Subcutaneous abdominal adipose tissue (tissue), 5 donors: ENCODE data around the gene FGB.

Source experiments
- H3K27ac ChIP-seq: one replicate; pipeline ENCODE4 v1.7.0; 2013; ENCODE audit warnings: low read depth, mild to moderate bottlenecking, inconsistent platforms, low read length, moderate library complexity
- H3K27me3 ChIP-seq, 5 donors: one replicate each; pipeline ENCODE4 v1.7.0; 2013; ENCODE audit warnings: low read length in 5 of 5, inconsistent platforms in 1 of 5; ENCODE audit not compliant: control insufficient read depth in 5 of 5, insufficient read depth in 4 of 5
- H3K36me3 ChIP-seq, 5 donors: one replicate each; pipeline ENCODE4 v1.7.0; 2013; ENCODE audit warnings: low read length in 5 of 5; ENCODE audit not compliant: control insufficient read depth in 5 of 5, insufficient read depth in 5 of 5
- H3K4me1 ChIP-seq, 5 donors: one replicate each; pipeline ENCODE4 v1.7.0; 2013; ENCODE audit warnings: low read length in 5 of 5, mild to moderate bottlenecking in 3 of 5, moderate library complexity in 1 of 5; ENCODE audit not compliant: control insufficient read depth in 5 of 5, insufficient read depth in 5 of 5
- H3K4me3 ChIP-seq, 5 donors: one replicate each; pipeline ENCODE4 v1.7.0; 2013; ENCODE audit warnings: low read length in 5 of 5, low read depth in 1 of 5
- H3K9ac ChIP-seq, 5 donors: one replicate each; pipeline ENCODE4 v1.7.0; 2013; ENCODE audit warnings: low read length in 5 of 5, mild to moderate bottlenecking in 4 of 5, moderate library complexity in 3 of 5
- H3K9me3 ChIP-seq, 5 donors: one replicate each; pipeline ENCODE4 v1.7.0; 2013; ENCODE audit warnings: low read length in 5 of 5; ENCODE audit not compliant: control insufficient read depth in 5 of 5
- donor health status: healthy.
- donor health status: healthy.
- donor health status: healthy.
- donor health status: healthy.
- donor health status: healthy.

The FGB gene

DNA sequence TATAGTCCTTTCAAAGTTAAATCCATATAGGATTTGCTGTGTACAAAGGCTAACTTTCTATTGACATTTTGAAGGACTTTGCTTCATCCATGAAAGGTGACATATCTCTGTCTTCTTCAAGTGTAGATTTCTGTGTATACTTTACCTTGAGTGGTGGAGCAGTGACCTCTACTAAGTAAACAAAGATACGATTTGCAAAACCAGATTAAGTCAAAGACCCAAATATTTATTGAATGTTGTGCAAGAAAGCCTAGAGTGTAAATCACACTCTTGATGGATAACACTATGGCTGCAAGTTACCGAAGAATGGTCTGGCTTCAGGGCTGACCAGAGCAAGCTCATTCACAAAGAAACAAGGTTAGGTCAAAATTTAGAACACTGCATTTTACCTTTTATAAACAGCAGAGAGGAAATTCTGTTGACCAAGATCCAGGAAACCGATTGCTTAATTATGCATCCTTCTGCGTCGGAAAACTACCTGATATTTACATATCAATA, 55.1 kb downstream of the FGB start:
- H3K27ac ChIP-seq: no peak overlapping the region
- H3K4me1 ChIP-seq: no peaks in the 10 kb centered on the region
- H3K9ac ChIP-seq: no peak overlapping the region
- no peaks in the 10 kb centered on the region for H3K9me3 ChIP-seq
- H3K27me3 ChIP-seq: no peaks in the 10 kb centered on the region
- H3K4me3 ChIP-seq: no peak overlapping the region
- H3K36me3 ChIP-seq: no peaks in the 10 kb centered on the region

DNA sequence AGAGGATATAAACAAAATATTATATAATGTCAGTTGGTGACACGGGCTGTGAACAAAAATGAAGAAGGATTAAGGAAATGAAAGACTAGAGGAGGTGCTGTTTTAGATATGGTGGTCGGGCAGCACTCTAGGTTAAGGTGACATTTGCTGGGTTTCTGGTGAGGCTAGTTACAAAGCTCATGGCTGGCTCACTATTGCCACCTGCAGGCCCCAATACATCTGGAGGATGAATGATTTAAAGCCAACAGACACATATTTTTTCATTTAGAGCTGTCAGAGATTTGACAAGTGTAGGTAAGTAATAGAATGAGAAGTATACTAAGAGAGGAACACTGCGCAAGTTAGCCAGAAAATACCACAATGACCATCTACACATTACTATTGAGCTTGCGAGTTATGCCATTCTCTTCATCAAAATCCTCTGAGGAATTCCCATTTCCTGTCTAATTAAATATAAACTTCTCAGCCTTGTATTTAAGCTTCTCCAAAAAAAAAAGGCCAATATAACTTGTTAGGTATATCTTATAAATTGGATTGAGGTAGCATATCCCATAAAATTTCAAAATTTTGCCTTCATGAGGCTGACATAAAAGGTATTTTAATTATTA, 56.0 kb downstream of the FGB start:
- Histone ChIP-seq H3K9ac (no peak overlapping the region), H3K4me3 (no peak overlapping the region)

DNA sequence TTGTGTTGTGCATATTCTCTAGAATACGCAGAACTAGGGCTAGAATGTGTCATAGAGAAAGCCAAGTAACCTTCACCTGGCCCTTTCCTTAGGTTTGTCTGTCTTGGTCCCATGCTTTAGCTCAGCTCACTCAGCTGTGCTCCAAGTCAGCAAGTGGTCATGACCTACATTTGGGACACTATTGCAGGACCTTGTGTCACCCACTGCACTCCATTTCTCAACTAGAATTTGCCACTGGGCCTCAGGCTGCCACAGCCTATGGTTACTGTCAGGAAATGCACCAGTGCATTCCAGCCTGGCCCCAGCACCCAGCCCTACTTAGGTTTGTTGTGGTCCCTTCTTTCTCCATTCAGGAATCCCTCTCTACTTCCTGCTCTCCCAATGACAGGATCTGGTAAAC, 57.3 kb downstream of the FGB start:
- Histone ChIP-seq H3K27me3 (no peaks in the 10 kb centered on the region), H3K36me3 (no peaks in the 10 kb centered on the region), H3K27ac (no peak overlapping the region), H3K4me1 (no peaks in the 10 kb centered on the region), H3K4me3 (no peak overlapping the region), H3K9ac (no peak overlapping the region), H3K9me3 (no peaks in the 10 kb centered on the region)

More for the DNA sequence above, 56.0 kb downstream of the FGB start:
- no peaks in the 10 kb centered on the region for H3K4me1 ChIP-seq
- H3K36me3 ChIP-seq: no peaks in the 10 kb centered on the region
- no peaks in the 10 kb centered on the region for H3K27me3 ChIP-seq
- H3K27ac ChIP-seq: no peak overlapping the region
- no peaks in the 10 kb centered on the region for H3K9me3 ChIP-seq
